Right renal pelvis (tissue), 4 donors: ENCODE data around the gene UXS1. TPM values are rescaled to one million over a fixed set of nuclear protein-coding genes. Genes with fewer than 3 reads are reported as not detected.

Experiments used
- DNase-seq, 4 donors: peaks; one replicate each; pipeline ENCODE4 v3.0.0-alpha.2; 2013; ENCODE audit warnings: low read depth in 4 of 4, low spot score in 3 of 4, missing footprints in 1 of 4
- polyA plus RNA-seq, 4 donors: library from polyadenylated mRNA; unstranded; fragments of 120-200 nt; gene quantifications; one replicate each; pipeline ENCODE4 v1.2.1, GENCODE V29; 2013; ENCODE audit not compliant: insufficient read length in 4 of 4

Gene UXS1
- polyA plus RNA-seq, 4 donors, result 77.2 to 94.0 (median 82.3) TPM

- DNase-seq, result no peak
These were observed 4.2 kb downstream of the UXS1 start for GRCh38 chr2:106189764-106190468.

GRCh38 chr2:106189325-106189724, 4.8 kb downstream of the UXS1 start:
- no peak for DNase-seq

GRCh38 chr2:106187273-106187891, 6.7 kb downstream of the UXS1 start:
- DNase-seq, result no peak

GRCh38 chr2:106185475-106186184, 8.5 kb downstream of the UXS1 start:
- DNase-seq, result no peak

GRCh38 chr2:106184857-106185256, 9.2 kb downstream of the UXS1 start:
- DNase-seq, result no peak

- DNase-seq, result no peak
These were observed 9.7 kb downstream of the UXS1 start for GRCh38 chr2:106184394-106184793.

- DNase-seq, result no peak
These were observed 10.9 kb downstream of the UXS1 start for GRCh38 chr2:106183101-106183696.

GRCh38 chr2:106181064-106181463, 13.0 kb downstream of the UXS1 start:
- no peak for DNase-seq

GRCh38 chr2:106180602-106181001, 13.5 kb downstream of the UXS1 start:
- no peak for DNase-seq

GRCh38 chr2:106178716-106179115, 15.4 kb downstream of the UXS1 start:
- no peak for DNase-seq

- no peak for DNase-seq
These were observed 16.5 kb downstream of the UXS1 start for GRCh38 chr2:106177581-106177980.

GRCh38 chr2:106176446-106177099, 17.5 kb downstream of the UXS1 start:
- no peak for DNase-seq

GRCh38 chr2:106175086-106175850, 18.8 kb downstream of the UXS1 start:
- no peak for DNase-seq

GRCh38 chr2:106174056-106174455, 20.0 kb downstream of the UXS1 start:
- no peak for DNase-seq

- DNase-seq, result no peak
These were observed 21.5 kb downstream of the UXS1 start for GRCh38 chr2:106172649-106173048.

GRCh38 chr2:106168657-106169056, 25.4 kb downstream of the UXS1 start:
- DNase-seq, result no peak

- no peak for DNase-seq
These were observed 27.0 kb downstream of the UXS1 start for GRCh38 chr2:106167067-106167466.

GRCh38 chr2:106165561-106165960, 28.5 kb downstream of the UXS1 start:
- DNase-seq, result no peak

GRCh38 chr2:106165029-106165428, 29.1 kb downstream of the UXS1 start:
- DNase-seq, result no peak

- no peak for DNase-seq
These were observed 30.1 kb downstream of the UXS1 start for GRCh38 chr2:106163948-106164545.
